OCI-LY3 (cell line): ENCODE results near the gene TOB1.

Experiments
- H2AFZ ChIP-seq: fragments of 200-600, 300-600 bp; shearing (Covaris generic); 2 replicates; pipeline ENCODE4 v1.6.0; 2014; ENCODE audit warnings: antibody characterized with exemption, low read depth, low read length
- H3K27ac ChIP-seq: fragments of 200-600, 300-600 bp; sonication (generic); 2 replicates; pipeline ENCODE4 v1.5.1; 2014; ENCODE audit warnings: mild to moderate bottlenecking, low read length, moderate library complexity, mixed read lengths
- H3K27me3 ChIP-seq: fragments of 200-600, 300-600 bp; sonication (generic); 2 replicates; pipeline ENCODE4 v1.6.1; 2014; ENCODE audit warnings: low read depth, low read length, mixed read lengths
- H3K36me3 ChIP-seq: fragments of 200-600, 300-600 bp; sonication (generic); replicated peaks from 2 replicates; pipeline ENCODE3; 2014; ENCODE audit warnings: low read depth, low read length, mixed read lengths
- H3K4me1 ChIP-seq: fragments of 300-600, 200-600 bp; sonication (generic); 2 replicates; pipeline ENCODE4 v1.6.1; 2014; ENCODE audit warnings: low read length, mixed read lengths
- H3K4me2 ChIP-seq: fragments of 200-600, 300-600 bp; sonication (generic); 2 replicates; pipeline ENCODE4 v1.6.1; 2014; ENCODE audit warnings: low read length, mixed read lengths
- H3K4me3 ChIP-seq: fragments of 300-600, 200-600 bp; sonication (generic); 2 replicates; pipeline ENCODE4 v1.5.1; 2014; ENCODE audit warnings: antibody characterized with exemption, mild to moderate bottlenecking, low read length, moderate library complexity
- H3K79me2 ChIP-seq: fragments of 300-600, 200-600 bp; shearing (Covaris generic); 2 replicates; pipeline ENCODE4 v1.6.1; 2014; ENCODE audit warnings: mild to moderate bottlenecking, low read length, mixed read lengths
- H3K9ac ChIP-seq: fragments of 300-600, 200-600 bp; shearing (Covaris generic); 2 replicates; pipeline ENCODE4 v1.6.0; 2014; ENCODE audit warnings: mild to moderate bottlenecking, low read length, moderate library complexity
- H3K9me3 ChIP-seq: fragments of 200-600, 300-600 bp; shearing (Covaris generic); 2 replicates; pipeline ENCODE4 v1.6.1; 2014; ENCODE audit warnings: low read length, mixed read lengths; ENCODE audit not compliant: insufficient read depth
- H4K20me1 ChIP-seq: fragments of 200-600, 300-600 bp; sonication (generic); 2 replicates; pipeline ENCODE4 v1.6.1; 2016; ENCODE audit warnings: low read length, mixed read lengths; ENCODE audit not compliant: insufficient read depth
- CTCF ChIP-seq: fragments of 200-600, 300-600 bp; sonication (generic); IDR thresholded peaks from 2 replicates; pipeline ENCODE4 v1.5.1; 2014; ENCODE audit warnings: antibody characterized with exemption, low read length, low read depth
- EZH2phosphoT487 ChIP-seq: fragments of 200-600 bp; shearing (Covaris generic); IDR thresholded peaks from 2 replicates; pipeline ENCODE4 v1.6.1; 2018; ENCODE audit warnings: antibody characterized with exemption, mixed run types, low read depth

The TOB1 gene

GRCh38 chr17:50839591-50840310 is 26.4 kb downstream of the TOB1 start:
- no peak for TF ChIP-seq EZH2phosphoT487
- no peak for TF ChIP-seq CTCF
- Histone ChIP-seq H4K20me1 (no peaks in the 10 kb centered on the region), H3K27me3 (no peaks in the 10 kb centered on the region), H3K9me3 (no peaks in the 10 kb centered on the region), H3K27ac (no peak overlapping the region), H3K9ac (no peak overlapping the region), H3K4me1 (no peaks in the 10 kb centered on the region), H3K4me2 (no peak overlapping the region), H3K4me3 (no peak overlapping the region), H3K36me3 (no peaks in the 10 kb centered on the region), H2AFZ (no peak overlapping the region), H3K79me2 (no peaks in the 10 kb centered on the region)

- Histone ChIP-seq H3K27ac (no peak overlapping the region), H3K27me3 (no peaks in the 10 kb centered on the region), H3K9me3 (no peaks in the 10 kb centered on the region), H3K9ac (no peak overlapping the region), H3K4me1 (no peaks in the 10 kb centered on the region), H3K4me3 (no peak overlapping the region), H3K4me2 (no peak overlapping the region), H3K36me3 (no peaks in the 10 kb centered on the region), H3K79me2 (no peaks in the 10 kb centered on the region), H4K20me1 (no peaks in the 10 kb centered on the region), H2AFZ (no peak overlapping the region)
- TF ChIP-seq EZH2phosphoT487 (no peak), CTCF (no peak)
Measured at GRCh38 chr17:50837980-50838954, 27.9 kb downstream of the TOB1 start.

GRCh38 chr17:50837286-50837979 is 28.7 kb downstream of the TOB1 start:
- H3K9me3 ChIP-seq, result no peaks in the 10 kb centered on the region
- TF ChIP-seq EZH2phosphoT487 (no peak), CTCF (no peak)
- no peak overlapping the region for H2AFZ ChIP-seq
- H3K36me3 ChIP-seq, result no peaks in the 10 kb centered on the region
- H3K79me2 ChIP-seq, result no peaks in the 10 kb centered on the region
- no peaks in the 10 kb centered on the region for H3K4me1 ChIP-seq
- H3K4me3 ChIP-seq, result no peak overlapping the region
- H3K27ac ChIP-seq, result no peak overlapping the region
- H3K27me3 ChIP-seq, result no peaks in the 10 kb centered on the region
- H3K9ac ChIP-seq, result no peak overlapping the region
- H3K4me2 ChIP-seq, result no peak overlapping the region
- H4K20me1 ChIP-seq, result no peaks in the 10 kb centered on the region

GRCh38 chr17:50836826-50837225 is 29.3 kb downstream of the TOB1 start:
- Histone ChIP-seq H3K9ac (no peak overlapping the region), H3K79me2 (no peaks in the 10 kb centered on the region), H3K4me2 (no peak overlapping the region), H3K4me1 (no peaks in the 10 kb centered on the region), H4K20me1 (no peaks in the 10 kb centered on the region), H3K27me3 (no peaks in the 10 kb centered on the region), H3K9me3 (no peaks in the 10 kb centered on the region), H3K4me3 (no peak overlapping the region), H3K36me3 (no peaks in the 10 kb centered on the region), H2AFZ (no peak overlapping the region), H3K27ac (no peak overlapping the region)
- no peak for TF ChIP-seq CTCF
- TF ChIP-seq EZH2phosphoT487, result no peak
